SK-N-SH (cell line): ENCODE measurements around the gene CYB561A3. TPM values are rescaled to one million over a fixed set of nuclear protein-coding genes. Genes with fewer than 3 reads are reported as not detected.

Source experiments
- CTCF ChIA-PET: fragments of 300-600, 350-600 bp; formaldehyde crosslinking; extraction: SDS; loops from one replicate; lab custom pipeline; 2021; lab: Yijun Ruan, JAX
- POLR2A ChIA-PET: fragments of 350-600 bp; sonication (Branson Sonifier 250); formaldehyde crosslinking; extraction: SDS; loops from one replicate; lab custom pipeline; 2020; ENCODE audit warnings: antibody characterized with exemption, inconsistent platforms; lab: Yijun Ruan, JAX
- DNase-seq: peaks from one replicate; pipeline ENCODE4 v3.0.0; 2012
- H2AFZ ChIP-seq: fragments of 200-600 bp; sonication (generic); 2 replicates; pipeline ENCODE4 v1.8.1; 2016; ENCODE audit warnings: antibody characterized with exemption, mild to moderate bottlenecking, low read depth
- H3F3A ChIP-seq: fragments of 200-600 bp; sonication (generic); replicated peaks from 2 replicates; pipeline ENCODE3; 2016; ENCODE audit warnings: antibody characterized with exemption, mild to moderate bottlenecking; ENCODE audit not compliant: insufficient read depth
- H3K27ac ChIP-seq, 2 experiments: fragments of 200-500 bp in 1 of 2; fragments of 200-600 bp in 1 of 2; sonication (Bioruptor generic) in 1 of 2; sonication (generic), shearing (Covaris generic) in 1 of 2; 2 replicates each; pipeline versions ENCODE4 v1.5.1 to v1.6.1; 2014 to 2016; ENCODE audit warnings: low read depth in 2 of 2, inconsistent platforms in 1 of 2, low read length in 1 of 2, mild to moderate bottlenecking in 1 of 2, mixed read lengths in 1 of 2
- H3K27me3 ChIP-seq: fragments of 200-600 bp; sonication (generic), shearing (Covaris generic); 2 replicates; pipeline ENCODE4 v1.6.1; 2016; ENCODE audit warnings: mixed run types; ENCODE audit not compliant: insufficient read depth
- H3K36me3 ChIP-seq, 2 experiments: fragments of 200-500 bp in 1 of 2; fragments of 200-600 bp in 1 of 2; sonication (Bioruptor generic) in 1 of 2; sonication (generic) in 1 of 2; replicated peaks in 1 of 2; 2 replicates each; pipeline versions ENCODE3 to v1.5.1; 2014 to 2016; ENCODE audit warnings: low read length in 1 of 2, mild to moderate bottlenecking in 1 of 2; ENCODE audit not compliant: insufficient read depth in 2 of 2, control insufficient read depth in 1 of 2
- H3K4me1 ChIP-seq, 2 experiments: fragments of 200-500 bp in 1 of 2; fragments of 200-600 bp in 1 of 2; sonication (Bioruptor generic) in 1 of 2; sonication (generic), shearing (Covaris generic) in 1 of 2; 2 replicates each; pipeline versions ENCODE4 v1.5.1 to v1.6.1; 2014 to 2016; ENCODE audit warnings: low read depth in 1 of 2, low read length in 1 of 2, mixed run types in 1 of 2; ENCODE audit not compliant: insufficient read depth in 2 of 2, control insufficient read depth in 1 of 2
- H3K4me2 ChIP-seq: fragments of 200-600 bp; sonication (generic), shearing (Covaris generic); 2 replicates; pipeline ENCODE4 v1.6.1; 2017; ENCODE audit warnings: mixed run types
- H3K4me3 ChIP-seq, 2 experiments: fragments of 200-500 bp in 1 of 2; fragments of 200-600 bp in 1 of 2; sonication (Bioruptor generic) in 1 of 2; sonication (generic), shearing (Covaris generic) in 1 of 2; 2 replicates each; pipeline versions ENCODE4 v1.5.1 to v1.8.1; 2014 to 2016; ENCODE audit warnings: low read depth in 2 of 2, inconsistent platforms in 1 of 2, low read length in 1 of 2, mild to moderate bottlenecking in 1 of 2, mixed read lengths in 1 of 2, moderate library complexity in 1 of 2
- H3K79me2 ChIP-seq: fragments of 200-600 bp; sonication (generic); 2 replicates; pipeline ENCODE4 v1.8.1; 2017; ENCODE audit warnings: mild to moderate bottlenecking; ENCODE audit not compliant: insufficient read depth
- H3K9ac ChIP-seq: fragments of 200-600 bp; sonication (generic); 2 replicates; pipeline ENCODE4 v1.6.1; 2017; ENCODE audit warnings: mixed run types
- H3K9me2 ChIP-seq: fragments of 200-600 bp; sonication (generic); 2 replicates; pipeline ENCODE4 v1.6.1; 2017; ENCODE audit warnings: mixed run types
- H3K9me3 ChIP-seq: fragments of 200-600 bp; sonication (generic); 2 replicates; pipeline ENCODE4 v1.6.1; 2017; ENCODE audit warnings: mixed run types, mild to moderate bottlenecking, moderate library complexity
- H4K20me1 ChIP-seq: fragments of 200-600 bp; sonication (generic); 2 replicates; pipeline ENCODE4 v1.6.1; 2017; ENCODE audit warnings: mild to moderate bottlenecking, mixed run types; ENCODE audit not compliant: insufficient read depth
- CHD2 ChIP-seq: fragments of 150-350 bp; IDR thresholded peaks from 2 replicates; pipeline ENCODE4 v1.6.1; 2018; ENCODE audit warnings: low read length; ENCODE audit not compliant: partially characterized antibody
- EZH2phosphoT487 ChIP-seq: fragments of 200-600 bp; sonication (generic); IDR thresholded peaks from 2 replicates; pipeline ENCODE4 v1.6.1; 2017; ENCODE audit warnings: low read depth, mixed run types, mild to moderate bottlenecking, antibody characterized with exemption, moderate library complexity, borderline replicate concordance
- FOSL2 ChIP-seq: IDR thresholded peaks from 2 replicates; pipeline ENCODE4 v1.4.0; 2012; ENCODE audit warnings: low read depth, mild to moderate bottlenecking, moderate library complexity, borderline replicate concordance
- MAX ChIP-seq: IDR thresholded peaks from 2 replicates; pipeline ENCODE4 v1.4.0; 2012; ENCODE audit warnings: low read depth
- NRF1 ChIP-seq: IDR thresholded peaks from 2 replicates; pipeline ENCODE4 v1.6.1; 2012; ENCODE audit warnings: low read depth, mild to moderate bottlenecking, low read length
- RAD21 ChIP-seq: IDR thresholded peaks from 2 replicates; pipeline ENCODE4 v1.6.1; 2012; ENCODE audit warnings: mild to moderate bottlenecking, low read length
- RCOR1 ChIP-seq: fragments of 150-350 bp; IDR thresholded peaks from 2 replicates; pipeline ENCODE4 v1.6.1; 2017; ENCODE audit warnings: antibody characterized with exemption, low read length
- REST ChIP-seq: IDR thresholded peaks from 2 replicates; pipeline ENCODE4 v1.6.1; 2012; ENCODE audit warnings: mild to moderate bottlenecking, low read depth, low read length, moderate library complexity
- RFX5 ChIP-seq: IDR thresholded peaks from 2 replicates; pipeline ENCODE4 v1.6.1; 2012; ENCODE audit warnings: mild to moderate bottlenecking, improper control_type of control experiment, low read length
- SIN3A ChIP-seq: IDR thresholded peaks from 2 replicates; pipeline ENCODE4 v1.6.1; 2012; ENCODE audit warnings: low read depth, mild to moderate bottlenecking, low read length, moderate library complexity, borderline replicate concordance
- USF2 ChIP-seq: fragments of 150-350 bp; IDR thresholded peaks from 2 replicates; pipeline ENCODE4 v1.6.1; 2017; ENCODE audit warnings: antibody characterized with exemption, low read length, low read depth, borderline replicate concordance
- ZBTB33 ChIP-seq: IDR thresholded peaks from 2 replicates; pipeline ENCODE4 v1.4.0; 2012; ENCODE audit warnings: low read depth, borderline replicate concordance
- WGBS: methylation state at CpG from one replicate; pipeline ENCODE4 v1.1.6; 2017; ENCODE audit warnings: low lambda C conversion rate; 5-methylcytosine and 5-hydroxymethylcytosine counted together
- polyA plus RNA-seq, 3 experiments: library from polyadenylated mRNA; depleted of rRNA; stranded (reverse); fragments of >200 nt; gene quantifications; 2 replicates each; pipeline ENCODE4 v1.2.3, GENCODE V29; 2012

CYB561A3 gene
- polyA plus RNA-seq, 1 of the 3 experiments (the other 2 are of a cell fraction), result 76.4 TPM

DNA sequence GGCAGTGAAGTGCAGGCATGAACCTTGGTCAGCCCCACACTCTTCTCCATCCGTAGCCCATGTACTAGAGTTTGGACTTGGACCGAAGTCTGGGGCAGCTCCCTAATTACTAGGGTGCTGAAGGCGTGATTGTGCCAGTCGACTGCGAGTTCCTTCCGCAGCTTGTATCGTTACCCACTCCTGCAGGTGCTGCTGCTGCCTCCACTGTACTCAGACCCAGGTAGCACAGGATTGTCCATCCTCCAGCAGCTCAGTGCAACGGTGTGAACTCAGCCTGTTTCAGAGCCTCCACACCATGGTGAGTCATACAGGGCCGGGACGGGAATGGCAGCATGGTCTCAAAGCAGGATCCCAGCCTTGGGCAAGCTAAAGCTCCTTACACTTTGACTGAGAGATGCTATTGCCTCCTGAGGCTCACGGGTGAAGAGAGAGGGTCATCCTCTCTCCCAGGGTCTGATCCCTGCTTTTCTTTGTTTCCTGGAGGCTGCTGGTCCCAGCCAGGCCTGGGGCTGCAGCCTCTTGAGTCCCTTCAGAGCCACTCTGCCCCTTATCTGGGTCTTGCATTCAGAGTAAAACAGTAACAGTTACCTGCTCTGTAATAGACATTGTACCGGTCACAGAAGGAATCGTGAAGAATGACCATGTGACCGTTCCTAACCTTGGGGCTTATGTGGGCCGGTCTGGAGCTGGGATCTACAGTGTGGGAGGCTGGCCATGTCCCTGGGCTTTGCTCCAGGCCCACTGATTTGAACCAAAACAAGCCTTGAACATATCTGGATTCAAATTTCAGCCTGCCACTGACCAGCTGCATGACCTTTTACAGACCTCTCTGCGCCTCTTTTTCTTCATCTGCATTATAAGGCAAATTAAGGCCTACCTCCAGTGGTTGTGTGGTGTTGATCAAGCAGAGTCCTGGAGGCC is 27.0 kb downstream of the CYB561A3 start:
- H2AFZ ChIP-seq, result no peak overlapping the region
- peak overlapping the region in 1 of 2 experiments; percentile 67; a peak in 2 of 4 replicates for H3K27ac ChIP-seq
- peaks cover 2 to 16% of the 10 kb centered on the region in 2 experiments for H3K36me3 ChIP-seq
- POLR2A ChIA-PET, result interaction anchor here (0.7 to 4.3 kb wide), 7 partner anchors 10 to 95 kb away, joined by 3 to 48 read pairs (median 4); partner anchors contain the start of genes CPSF7, CYB561A3, SDHAF2 and TMEM138
- H3K4me3 ChIP-seq, result no peak overlapping the region
- no peaks in the 10 kb centered on the region for H3F3A ChIP-seq
- 0 out of 2 replicates have a peak overlapping the region, but pooled peaks have one; percentile 96 for H3K4me2 ChIP-seq
- H3K27me3 ChIP-seq, result no peaks in the 10 kb centered on the region
- peaks cover 17 to 40% of the 10 kb centered on the region in 2 experiments for H3K4me1 ChIP-seq
- WGBS, result 73% methylated on average over 9 of the region's 16 CpGs
- peaks cover 33% of the 10 kb centered on the region for H3K79me2 ChIP-seq
- peaks cover 20% of the 10 kb centered on the region for H4K20me1 ChIP-seq
- no peaks in the 10 kb centered on the region for H3K9me2 ChIP-seq
- CTCF ChIA-PET, result interaction anchor here (1.5 to 7.9 kb wide), 8 partner anchors 14 to 111 kb away, joined by 3 to 300 read pairs (median 17); partner anchors contain the start of genes CYB561A3, TMEM138 and TMEM216
- no peak overlapping the region for H3K9ac ChIP-seq
- H3K9me3 ChIP-seq, result no peaks in the 10 kb centered on the region
- no peak for DNase-seq
- TF ChIP-seq SIN3A, result no peak
- peak; percentile 30; the same call in 1 of the 2 replicates for TF ChIP-seq FOSL2

DNA sequence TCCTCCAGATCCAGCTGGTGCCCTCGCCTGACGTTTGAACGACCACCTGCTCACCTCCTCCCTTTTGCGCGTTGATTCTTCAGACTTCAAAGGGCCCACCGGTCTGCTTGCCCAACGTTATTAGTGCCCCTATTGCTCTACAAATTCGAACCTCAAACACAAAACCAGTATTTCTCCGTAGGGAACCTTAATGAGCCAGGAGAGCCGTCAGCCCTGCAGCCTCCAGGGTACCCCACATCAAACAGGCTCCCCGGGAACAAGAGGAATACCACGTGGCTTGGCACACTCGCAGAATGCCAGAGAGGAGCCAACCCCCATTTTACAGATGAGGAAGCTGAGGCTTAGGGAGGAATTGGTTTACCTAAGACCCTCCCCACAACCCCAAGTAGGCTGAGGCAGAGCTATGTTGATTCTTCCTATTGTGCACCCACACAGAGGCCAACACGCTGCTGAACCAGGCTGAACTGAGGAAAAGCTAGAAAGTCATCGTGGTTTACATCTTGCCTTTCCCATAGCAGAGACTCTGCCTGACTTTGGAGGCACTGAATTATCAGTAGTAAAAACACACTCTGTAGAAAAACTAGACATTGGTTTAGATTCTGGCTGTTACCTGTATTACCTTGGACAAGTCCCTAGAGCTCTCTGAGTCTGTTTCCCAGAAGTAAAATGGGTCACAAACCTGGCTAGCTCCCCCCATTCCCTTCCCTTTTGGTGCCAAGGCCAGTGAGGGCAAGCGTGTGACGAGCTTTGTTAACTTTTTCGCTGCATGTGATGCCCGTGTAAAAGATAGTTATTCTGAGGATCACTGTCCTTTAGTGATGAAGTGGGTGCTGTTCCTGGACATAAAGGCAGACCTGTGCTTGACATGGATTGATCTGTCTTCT is 27.9 kb downstream of the CYB561A3 start:
- Histone ChIP-seq H3K4me1 (peaks cover 17 to 40% of the 10 kb centered on the region in 2 experiments), H3K4me3 (peak overlapping the region; percentile 92 to 93), H3K4me2 (peak overlapping the region; percentile 96), H3K9me2 (no peaks in the 10 kb centered on the region), H3K9me3 (no peaks in the 10 kb centered on the region), H3K79me2 (peaks cover 42% of the 10 kb centered on the region), H3K27ac (peak overlapping the region; percentile 74 to 96; a peak in 3 of 4 replicates), H3K9ac (peak overlapping the region; percentile 99), H3K36me3 (peaks cover 11 to 21% of the 10 kb centered on the region in 2 experiments), H3F3A (peaks cover 4% of the 10 kb centered on the region), H3K27me3 (no peaks in the 10 kb centered on the region), H4K20me1 (peaks cover 20% of the 10 kb centered on the region), H2AFZ (peak overlapping the region; percentile 84)
- DNase-seq, result peak; percentile 36
- WGBS, result 34% methylated on average over 16 of the region's 19 CpGs
- POLR2A ChIA-PET, result interaction anchor here (0.7 to 4.3 kb wide), 7 partner anchors 11 to 96 kb away, joined by 3 to 48 read pairs (median 4); partner anchors contain the start of genes CPSF7, CYB561A3, SDHAF2 and TMEM138
- no peak for TF ChIP-seq EZH2phosphoT487
- no peak for TF ChIP-seq MAX
- no peak for TF ChIP-seq USF2
- TF ChIP-seq REST, result no peak
- no peak for TF ChIP-seq CHD2
- TF ChIP-seq NRF1, result no peak
- no peak for TF ChIP-seq RAD21
- TF ChIP-seq RCOR1, result no peak
- TF ChIP-seq RFX5, result no peak
- TF ChIP-seq ZBTB33, result no peak
- CTCF ChIA-PET, result interaction anchor here (0.8 to 7.9 kb wide), 7 partner anchors 24 to 305 kb away, joined by 3 to 300 read pairs (median 6); partner anchors contain the start of genes CYB561A3, TMEM138 and TMEM216
